ENCODE results near the gene EXOSC3. TPM values are rescaled to one million over a fixed set of nuclear protein-coding genes. Genes with fewer than 3 reads are reported as not detected.

The EXOSC3 gene
- total and polyA plus RNA-seq, 2 donors (not counting 3 experiments of a cell fraction or from before 2014, with no cell fraction given) = 25.0 to 38.0 TPM

DNA sequence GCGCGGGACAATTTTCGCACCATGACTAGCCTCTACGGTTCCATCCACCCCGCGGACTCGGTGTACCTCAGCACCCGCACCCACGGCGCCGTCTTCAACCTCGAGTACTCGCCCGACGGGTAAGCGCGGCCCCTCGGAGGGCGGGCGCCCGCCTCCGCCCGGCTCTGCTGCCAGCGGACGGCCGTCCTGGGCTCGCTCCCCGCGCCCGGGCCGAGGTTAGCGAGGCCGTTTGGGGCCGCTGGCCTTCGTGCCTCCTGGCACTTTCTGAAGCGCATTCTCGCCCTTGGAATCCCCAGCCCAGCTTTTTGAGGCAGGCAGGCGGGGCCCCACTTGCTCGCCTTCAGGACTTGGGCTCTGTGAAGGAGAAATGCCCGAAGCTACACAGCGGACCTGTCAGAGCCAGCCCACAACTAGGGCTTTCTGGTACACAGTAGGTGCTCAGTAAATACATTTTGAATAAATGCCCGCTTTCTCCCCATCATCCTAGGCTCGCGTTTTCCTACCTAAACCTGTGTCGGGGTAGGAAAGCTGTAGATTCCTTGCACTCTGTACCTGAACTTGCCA, 16.5 kb upstream of the EXOSC3 start:
- Histone ChIP-seq H3K4me2 (ENCODE audit: insufficient read depth, low read length) (peak overlapping the region; percentile 94), H3K79me2 (ENCODE audit: control insufficient read depth, insufficient read depth, low read length) (peaks cover 46% of the 10 kb centered on the region), H3K4me1 (ENCODE audit: control insufficient read depth, extremely low read depth, insufficient read depth, low read length) (peaks cover 14% of the 10 kb centered on the region), H4K20me1 (replicated peaks; ENCODE audit: control insufficient read depth, extremely low read depth, insufficient read depth, low read length) (peaks cover 5% of the 10 kb centered on the region), H3K9me1 (replicated peaks; ENCODE audit: control insufficient read depth, extremely low read depth, insufficient read depth, low read length) (no peaks in the 10 kb centered on the region), H2AFZ (ENCODE audit: low read depth, low read length) (peak overlapping the region; percentile 92), H3K36me3 (ENCODE audit: control insufficient read depth in 2 of 2, extremely low read depth in 1 of 2, insufficient read depth in 2 of 2, low read length in 2 of 2) (no peaks in the 10 kb centered on the region), H3K4me3 (replicated peaks in 1 of 3; ENCODE audit: insufficient read depth in 1 of 3, low read depth in 1 of 3, low read length in 3 of 3) (peak overlapping the region; percentile 23 to 64 (median 63)), H3K27ac (ENCODE audit: insufficient read depth, low read depth, low read length) (peak overlapping the region; percentile 9), H3K27me3 (ENCODE audit: control insufficient read depth in 2 of 2, insufficient read depth in 2 of 2, low read length in 2 of 2) (no peaks in the 10 kb centered on the region), H3K9me3 (replicated peaks; ENCODE audit: control insufficient read depth, insufficient read depth, low read length) (no peaks in the 10 kb centered on the region), H3K9ac (replicated peaks; ENCODE audit: extremely low read depth, insufficient read depth, low read length) (peak overlapping the region; percentile 67)
- DNase-seq (ENCODE audit: low read depth, low spot score) = peak; percentile 51
- ChIA-PET POLR2A (interaction anchor here (1.8 kb wide), 1 partner anchor 17 kb away, joined by 7 read pairs; the partner anchor contains the start of gene EXOSC3), CTCF (interaction anchor here (1.1 kb wide), 1 partner anchor 462 kb away, joined by 3 read pairs; no protein-coding TSS in a partner anchor)
- TF ChIP-seq CTCF (IDR thresholded peaks at IDR 0.05; ENCODE audit: extremely low read depth in 1 of 2, insufficient read depth in 1 of 2, low read depth in 1 of 2, low read length in 2 of 2) = no peak
- no peak for TF ChIP-seq FOS (IDR thresholded peaks at IDR 0.05; ENCODE audit: borderline replicate concordance, insufficient read depth, low read length)
- TF ChIP-seq EZH2 (IDR thresholded peaks at IDR 0.05; ENCODE audit: borderline replicate concordance, low read depth, low read length, severe bottlenecking) = no peak
- dilution Hi-C loops (cut with MboI; ENCODE audit: extremely low pct_ligation_motif_present, low sequenced_read_pairs) (no loop called here), intact Hi-C loops (cut with micrococcal nuclease) (loop anchor here (2.0 to 5.0 kb wide), 3 partner anchors 49 to 591 kb away; partner anchors contain the start of genes ALDH1B1, SLC25A51 and TRMT10B)
- no peak for FAIRE-seq
- no TSS peak for BruUV-seq (replicated peaks)
